Heart left ventricle (tissue), 13 donors: ENCODE results near the gene PSMG3.

ENCODE experiments used
- POLR2A ChIP-seq, 2 donors: fragments of 450-650 bp; IDR thresholded peaks; one replicate each; pipeline ENCODE4 v1.6.1; 2017; ENCODE audit warnings: antibody characterized with exemption in 2 of 2, mild to moderate bottlenecking in 2 of 2, moderate library complexity in 2 of 2
- TF ChIP-seq, protein P1 (sequence below), 12 donors: fragments of 200-600 bp; sonication (generic) in 4 of 12; IDR thresholded peaks; one replicate each; pipeline versions ENCODE4 v1.5.0 to v1.8.0; 2018 to 2022; ENCODE audit warnings: antibody characterized with exemption in 12 of 12, mild to moderate bottlenecking in 5 of 12
- donor health status: ischemic (EF 13 %, LVEDD 7.1; RV severe dilation, severe dysfunction).
- donor health status: DM: no; HTN: yes; CAD: no.
- donor health status: DM: no; HTN: no; CAD: no.
- donor health status: ischemic (EF 25% LVEDD 6.9; RV normal size, moderate dysfunction).
- donor health status: ischemic (EF 25% LVEDD 5.7; RV mildly dilated, moderate dysfunction).
- donor health status: ischemic (EF 35%, LVEDD 5.7; RV mildly dilated, moderate dysfunction).
- donor health status: nonischemic (EF 11% LVEDD 7.7; RV severe dilation, severe dysfunction).
- donor health status: DM: yes; HTN: yes; CAD: no.
- donor health status: PGD.
- donor health status: ischemic (EF 29% LVEDD 5.4; RV normal size, mild dysfunction).
- donor health status: nonischemic (EF 23%, LVEDD 6.1; RV moderate dilation, normal function).

GRCh38 chr7:1604383-1604782 lies 34.6 kb upstream of the PSMG3 start:
- TF ChIP-seq, protein P1, sequence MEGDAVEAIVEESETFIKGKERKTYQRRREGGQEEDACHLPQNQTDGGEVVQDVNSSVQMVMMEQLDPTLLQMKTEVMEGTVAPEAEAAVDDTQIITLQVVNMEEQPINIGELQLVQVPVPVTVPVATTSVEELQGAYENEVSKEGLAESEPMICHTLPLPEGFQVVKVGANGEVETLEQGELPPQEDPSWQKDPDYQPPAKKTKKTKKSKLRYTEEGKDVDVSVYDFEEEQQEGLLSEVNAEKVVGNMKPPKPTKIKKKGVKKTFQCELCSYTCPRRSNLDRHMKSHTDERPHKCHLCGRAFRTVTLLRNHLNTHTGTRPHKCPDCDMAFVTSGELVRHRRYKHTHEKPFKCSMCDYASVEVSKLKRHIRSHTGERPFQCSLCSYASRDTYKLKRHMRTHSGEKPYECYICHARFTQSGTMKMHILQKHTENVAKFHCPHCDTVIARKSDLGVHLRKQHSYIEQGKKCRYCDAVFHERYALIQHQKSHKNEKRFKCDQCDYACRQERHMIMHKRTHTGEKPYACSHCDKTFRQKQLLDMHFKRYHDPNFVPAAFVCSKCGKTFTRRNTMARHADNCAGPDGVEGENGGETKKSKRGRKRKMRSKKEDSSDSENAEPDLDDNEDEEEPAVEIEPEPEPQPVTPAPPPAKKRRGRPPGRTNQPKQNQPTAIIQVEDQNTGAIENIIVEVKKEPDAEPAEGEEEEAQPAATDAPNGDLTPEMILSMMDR (IDR thresholded peaks at IDR 0.05) = no peak
- TF ChIP-seq POLR2A (IDR thresholded peaks at IDR 0.05) = no peak
